T-helper 2 cell treated with Interferon-gamma antibody and Interleukin-4, amounts not matched to agents 100 ng/mL and 5 ng/mL, for 36 hours (primary cell): Measurements from ENCODE around the gene KCNN4. TPM values are rescaled to one million over a fixed set of nuclear protein-coding genes. Genes with fewer than 3 reads are reported as not detected.
"Not testable (repeated sequence)": the region's sequence is repeated elsewhere in the genome, so short reads cannot be mapped to it uniquely, and the experiment has no call there.

ENCODE experiments used
- intact Hi-C: fragments of 100-400 bp; cut with micrococcal nuclease; formaldehyde crosslinking; loops from one replicate; pipeline ENCODE4 v1.15.1; 2023
- total RNA-seq: library from RNA; stranded (reverse); gene quantifications from 2 replicates; pipeline ENCODE4 v1.2.3, GENCODE V29; 2022

KCNN4 gene
- total RNA-seq, 1 donor from 2014 or later: 39.9 TPM

GRCh38 chr19:43775299-43775890, 5.4 kb downstream of the KCNN4 start:
- intact Hi-C loops: no loop called here

GRCh38 chr19:43774940-43775258, 5.9 kb downstream of the KCNN4 start:
- intact Hi-C loops: not testable (repeated sequence)

GRCh38 chr19:43774103-43774939, 6.5 kb downstream of the KCNN4 start:
- intact Hi-C loops: no loop called here

GRCh38 chr19:43773725-43774102, 7.1 kb downstream of the KCNN4 start:
- intact Hi-C loops: no loop called here

GRCh38 chr19:43769256-43769655, 11.5 kb downstream of the KCNN4 start:
- intact Hi-C loops: loop anchor here (5.0 kb wide), 1 partner anchor 102 kb away; no protein-coding TSS in a partner anchor

GRCh38 chr19:43768273-43769050, 12.3 kb downstream of the KCNN4 start:
- intact Hi-C loops: loop anchor here (5.0 kb wide), 1 partner anchor 101 kb away; no protein-coding TSS in a partner anchor

- intact Hi-C loops: loop anchor here (5.0 kb wide), 1 partner anchor 101 kb away; no protein-coding TSS in a partner anchor
Measured at GRCh38 chr19:43767818-43768217, 13.0 kb downstream of the KCNN4 start.

- intact Hi-C loops: loop anchor here (5.0 kb wide), 1 partner anchor 100 kb away; no protein-coding TSS in a partner anchor
Measured at GRCh38 chr19:43767316-43767715, 13.5 kb downstream of the KCNN4 start.

GRCh38 chr19:43766755-43767043, 14.1 kb downstream of the KCNN4 start:
- intact Hi-C loops: loop anchor here (5.0 kb wide), 1 partner anchor 99 kb away; no protein-coding TSS in a partner anchor

- intact Hi-C loops: loop anchor here (1.0 to 5.0 kb wide), 4 partner anchors 11 to 98 kb away; partner anchors contain the start of gene SMG9
Measured at GRCh38 chr19:43765109-43765876, 15.5 kb downstream of the KCNN4 start.

- intact Hi-C loops: loop anchor here (1.0 to 5.0 kb wide), 4 partner anchors 10 to 97 kb away; partner anchors contain the start of gene SMG9
Measured at GRCh38 chr19:43764684-43765083, 16.1 kb downstream of the KCNN4 start.

- intact Hi-C loops: no loop called here
Measured at GRCh38 chr19:43763473-43763939, 17.3 kb downstream of the KCNN4 start.

GRCh38 chr19:43762814-43763213, 18.0 kb downstream of the KCNN4 start:
- intact Hi-C loops: no loop called here

GRCh38 chr19:43760941-43761340, 19.8 kb downstream of the KCNN4 start:
- intact Hi-C loops: no loop called here

GRCh38 chr19:43759515-43759914, 21.3 kb downstream of the KCNN4 start:
- intact Hi-C loops: loop anchor here (10.0 kb wide), 2 partner anchors 225 to 1135 kb away; partner anchors contain the start of genes TOMM40 and ZNF575

- intact Hi-C loops: loop anchor here (2.0 to 10.0 kb wide), 3 partner anchors 159 to 1139 kb away; partner anchors contain the start of genes IRGQ, TOMM40, ZNF575 and ZNF576
Measured at GRCh38 chr19:43755256-43755801, 25.4 kb downstream of the KCNN4 start.

GRCh38 chr19:43754503-43755255, 26.1 kb downstream of the KCNN4 start, which contains the start of gene SMG9:
Gene SMG9 (minus strand): TSS chr19:43754962. CDS start chr19:43750741, 4,221 bp downstream.
- intact Hi-C loops: loop anchor here (1.0 to 10.0 kb wide), 8 partner anchors 9 to 1140 kb away; partner anchors contain the start of genes IRGQ, TOMM40, ZNF575 and ZNF576

- intact Hi-C loops: loop anchor here (1.0 to 10.0 kb wide), 8 partner anchors 9 to 1141 kb away; partner anchors contain the start of genes IRGQ, TOMM40, ZNF575 and ZNF576
Measured at GRCh38 chr19:43754253-43754502, 26.6 kb downstream of the KCNN4 start.

GRCh38 chr19:43752287-43752875, 28.4 kb downstream of the KCNN4 start:
- intact Hi-C loops: loop anchor here (10.0 kb wide), 2 partner anchors 218 to 1142 kb away; partner anchors contain the start of genes TOMM40 and ZNF575
